GM13977 (cell line): ENCODE data around the gene DLG2.

Experiments used
- DNase-seq: peaks from one replicate; pipeline ENCODE4 v3.0.0; 2012; ENCODE audit warnings: low spot score
- CTCF ChIP-seq: IDR thresholded peaks from 2 replicates; pipeline ENCODE4 v1.5.1; 2012; ENCODE audit warnings: mild to moderate bottlenecking, control low read depth; ENCODE audit not compliant: insufficient read depth; ENCODE audit errors: extremely low read depth, missing control alignments
- in situ Hi-C: fragments of 300-500 bp; cut with MboI; formaldehyde crosslinking; loops from one replicate; pipeline ENCODE4 v1.12.0; 2022; ENCODE audit warnings: low sequenced_read_pairs, low pct_unique_long_range_greater_than_20kb, mixed read lengths, inconsistent platforms; ENCODE audit not compliant: unreplicated experiment

Gene DLG2

DNA sequence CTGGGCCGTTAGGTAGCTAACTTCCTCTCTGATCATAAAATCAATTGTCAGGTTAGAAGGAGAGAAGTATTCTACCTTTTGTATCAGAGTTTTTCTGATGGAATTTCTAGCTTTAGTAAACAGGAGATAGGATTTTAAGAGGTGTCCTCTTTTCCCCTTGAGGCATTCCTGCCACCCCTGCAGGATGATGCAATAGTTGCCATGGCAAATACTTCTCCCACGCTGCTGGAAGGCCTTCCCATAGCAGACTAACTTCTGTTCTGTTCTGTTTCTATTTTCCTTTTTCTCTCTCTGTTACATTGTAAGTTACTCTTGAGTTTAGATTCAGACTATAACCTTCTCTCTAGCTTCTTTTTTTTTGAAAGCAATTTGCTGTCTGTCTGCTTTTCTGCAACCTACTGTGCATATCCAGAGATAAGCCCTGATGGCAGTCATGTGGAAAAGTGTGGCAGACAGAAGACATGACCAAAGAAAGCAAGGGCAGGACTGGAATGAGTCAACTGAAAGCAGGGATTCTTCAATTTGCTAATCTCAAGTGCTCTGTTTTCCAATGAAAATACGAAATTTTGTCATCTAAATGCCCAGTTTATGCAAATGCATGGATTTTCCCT lies 679.1 kb downstream of the DLG2 start:
- in situ Hi-C loops, result no loop called here
- DNase-seq, result no peak
- TF ChIP-seq CTCF, result no peak

GRCh38 chr11:84947070-84947469 lies 680.1 kb downstream of the DLG2 start:
- no peak for DNase-seq
- no peak for TF ChIP-seq CTCF
- in situ Hi-C loops, result no loop called here

DNA sequence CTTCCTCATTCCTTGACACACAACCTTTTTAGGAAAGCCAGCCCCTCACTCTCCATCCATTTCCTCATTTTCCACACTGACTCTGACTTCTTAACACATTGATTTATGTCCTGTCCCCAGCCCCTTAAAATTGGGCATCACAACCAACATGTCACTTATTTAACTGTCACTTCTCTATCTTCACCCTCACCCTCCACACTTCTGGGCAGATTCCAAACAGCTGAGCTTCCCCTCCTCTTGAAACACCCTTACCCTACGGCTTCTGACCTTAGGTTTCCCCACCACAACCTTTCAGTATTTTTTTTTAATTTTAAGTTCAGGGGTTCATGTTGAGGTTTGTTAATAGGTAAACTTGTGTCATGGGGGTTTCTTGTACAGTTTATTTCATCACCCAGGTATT lies 696.3 kb downstream of the DLG2 start:
- no peak for TF ChIP-seq CTCF
- DNase-seq, result no peak
- in situ Hi-C loops, result no loop called here

GRCh38 chr11:84929738-84930137 lies 697.4 kb downstream of the DLG2 start:
- no peak for TF ChIP-seq CTCF
- DNase-seq, result no peak
- in situ Hi-C loops, result no loop called here

DNA sequence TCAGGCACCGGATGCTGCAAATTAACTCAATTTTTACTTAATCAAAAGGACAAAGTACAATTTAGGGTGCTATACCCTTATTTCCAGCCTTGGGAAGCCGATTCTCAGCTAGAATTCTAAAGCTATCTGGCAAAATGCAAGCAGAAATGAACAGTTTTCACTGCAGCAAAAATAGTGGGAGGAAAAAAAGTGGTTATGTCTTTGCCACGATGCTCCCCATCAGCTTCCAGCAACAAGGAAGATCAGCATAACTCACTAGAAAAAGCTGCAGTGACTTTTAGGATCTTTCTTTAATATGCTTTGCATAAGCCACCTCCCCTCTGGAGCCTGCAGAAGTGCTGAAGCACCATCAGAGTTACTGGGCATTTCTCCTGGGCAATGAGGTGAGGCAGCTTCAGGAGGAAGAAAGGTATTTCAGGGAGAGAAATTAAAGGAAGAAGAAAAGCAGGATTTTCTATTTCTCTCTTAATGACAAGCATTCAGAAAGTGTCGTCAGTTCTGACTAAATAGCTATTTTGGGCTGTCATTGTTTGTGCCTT lies 702.9 kb downstream of the DLG2 start:
- in situ Hi-C loops, result no loop called here
- DNase-seq, result no peak
- TF ChIP-seq CTCF, result no peak

DNA sequence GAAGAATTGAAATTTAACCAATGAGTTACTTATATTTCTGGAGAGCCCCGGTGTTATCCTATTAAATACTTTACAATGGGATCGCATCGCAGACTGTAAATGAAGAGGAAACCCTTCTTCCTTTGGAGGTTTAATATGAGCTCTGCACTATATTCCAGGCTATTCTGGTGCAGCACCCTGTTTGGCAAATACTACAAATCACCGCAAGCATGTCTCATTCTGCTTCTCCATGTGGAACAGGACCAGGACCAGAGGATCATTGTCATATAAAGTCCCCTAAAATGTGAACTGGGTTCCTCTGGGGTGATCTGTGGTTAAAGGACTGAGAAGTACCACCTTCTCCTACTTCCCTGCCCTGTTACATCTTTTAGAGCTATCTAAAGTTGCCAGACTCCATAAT lies 703.7 kb downstream of the DLG2 start:
- TF ChIP-seq CTCF, result no peak
- in situ Hi-C loops, result no loop called here
- no peak for DNase-seq
